Measurements from ENCODE around the gene ACVR1.

DNA sequence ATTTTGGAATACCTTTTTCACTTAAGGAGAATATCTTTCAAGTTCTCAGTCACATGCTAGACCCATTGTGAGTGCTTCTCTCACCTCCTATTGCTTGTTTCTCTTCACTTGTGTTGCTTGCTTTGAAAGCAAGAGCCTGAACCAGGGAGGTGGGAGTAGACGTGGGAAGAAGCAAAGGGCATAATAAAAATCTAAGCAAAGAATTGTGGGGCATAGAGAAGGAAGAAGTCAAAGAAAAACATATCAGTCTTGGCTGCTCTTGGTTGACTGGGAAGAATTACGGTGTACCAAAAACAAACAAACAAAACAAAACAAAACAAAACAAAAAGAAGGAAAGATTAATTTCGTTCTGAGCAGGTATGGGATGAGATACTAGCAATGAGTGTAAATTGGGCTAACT is 48.9 kb upstream of the ACVR1 start:
- TF ChIP-seq, protein P1, sequence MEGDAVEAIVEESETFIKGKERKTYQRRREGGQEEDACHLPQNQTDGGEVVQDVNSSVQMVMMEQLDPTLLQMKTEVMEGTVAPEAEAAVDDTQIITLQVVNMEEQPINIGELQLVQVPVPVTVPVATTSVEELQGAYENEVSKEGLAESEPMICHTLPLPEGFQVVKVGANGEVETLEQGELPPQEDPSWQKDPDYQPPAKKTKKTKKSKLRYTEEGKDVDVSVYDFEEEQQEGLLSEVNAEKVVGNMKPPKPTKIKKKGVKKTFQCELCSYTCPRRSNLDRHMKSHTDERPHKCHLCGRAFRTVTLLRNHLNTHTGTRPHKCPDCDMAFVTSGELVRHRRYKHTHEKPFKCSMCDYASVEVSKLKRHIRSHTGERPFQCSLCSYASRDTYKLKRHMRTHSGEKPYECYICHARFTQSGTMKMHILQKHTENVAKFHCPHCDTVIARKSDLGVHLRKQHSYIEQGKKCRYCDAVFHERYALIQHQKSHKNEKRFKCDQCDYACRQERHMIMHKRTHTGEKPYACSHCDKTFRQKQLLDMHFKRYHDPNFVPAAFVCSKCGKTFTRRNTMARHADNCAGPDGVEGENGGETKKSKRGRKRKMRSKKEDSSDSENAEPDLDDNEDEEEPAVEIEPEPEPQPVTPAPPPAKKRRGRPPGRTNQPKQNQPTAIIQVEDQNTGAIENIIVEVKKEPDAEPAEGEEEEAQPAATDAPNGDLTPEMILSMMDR (conservative IDR thresholded peaks at IDR 0.05; ENCODE audit: low read depth, low read length) = no peak
- TF ChIP-seq EZH2 (IDR thresholded peaks at IDR 0.05; ENCODE audit: borderline replicate concordance, low read depth, low read length, poor library complexity, severe bottlenecking) = no peak
